Kidney (tissue), 14 donors: ENCODE measurements around the gene JOSD1. TPM values are rescaled to one million over a fixed set of nuclear protein-coding genes. Genes with fewer than 3 reads are reported as not detected.

ENCODE experiments used
- DNase-seq, 5 donors: peaks; one replicate each; pipeline ENCODE4 v3.0.0-alpha.2; 2013 to 2020
- FAIRE-seq: peaks from 2 replicates; lab custom pipeline; 2012; peaks lifted over from hg19 to GRCh38; lab: Jason Lieb, UNC
- H3K27ac ChIP-seq, 2 donors: one replicate each; pipeline ENCODE4 v1.7.0; 2013; ENCODE audit warnings: low read depth in 2 of 2, low read length in 2 of 2, inconsistent platforms in 1 of 2
- H3K27me3 ChIP-seq: one replicate; pipeline ENCODE4 v1.7.1; 2013; ENCODE audit warnings: low read length, inconsistent platforms; ENCODE audit not compliant: control insufficient read depth, insufficient read depth
- H3K36me3 ChIP-seq, 3 donors: one replicate each; pipeline versions ENCODE4 v1.7.0 to v1.7.1; 2013; ENCODE audit warnings: low read length in 3 of 3, control low read depth in 1 of 3, inconsistent platforms in 1 of 3; ENCODE audit not compliant: insufficient read depth in 3 of 3, control insufficient read depth in 2 of 3
- H3K4me1 ChIP-seq, 3 donors: one replicate each; pipeline versions ENCODE4 v1.7.0 to v1.7.1; 2013; ENCODE audit warnings: low read length in 3 of 3, inconsistent platforms in 1 of 3, low read depth in 1 of 3; ENCODE audit not compliant: control insufficient read depth in 2 of 3, insufficient read depth in 2 of 3
- H3K4me3 ChIP-seq, 3 donors: one replicate each; pipeline versions ENCODE4 v1.7.0 to v1.8.1; 2013; ENCODE audit warnings: low read length in 3 of 3, control low read depth in 1 of 3, inconsistent platforms in 1 of 3
- H3K9ac ChIP-seq, 3 donors: one replicate each; pipeline versions ENCODE4 v1.7.0 to v1.7.1; 2013; ENCODE audit warnings: low read length in 3 of 3, control low read depth in 1 of 3, inconsistent platforms in 1 of 3
- H3K9me3 ChIP-seq, 3 donors: one replicate each; pipeline versions ENCODE4 v1.7.0 to v1.7.1; 2013; ENCODE audit warnings: low read length in 3 of 3, control low read depth in 1 of 3, inconsistent platforms in 1 of 3; ENCODE audit not compliant: control insufficient read depth in 2 of 3, insufficient read depth in 1 of 3
- intact Hi-C: fragments of 100-400 bp; cut with DNase I; formaldehyde crosslinking; loops from one replicate; pipeline ENCODE4 v1.11.1; 2022
- polyA plus RNA-seq: library from polyadenylated mRNA; stranded (reverse); fragments of 350-450 nt; fragmentation: Illumina TruSeq; extraction: RNeasy Lipid Tissue Mini Kit (QIAGEN cat#74804); gene quantifications from one replicate; pipeline ENCODE4 v1.2.3, GENCODE V29; 2014; ENCODE audit warnings: low read depth, low replicate concordance; ENCODE audit not compliant: insufficient read depth
- total RNA-seq: library from RNA; stranded (reverse); fragmentation: NEBNext Ultra II Directional; extraction: Animal tissue kit (Norgen Biotek cat#: 25700); gene quantifications from one replicate; pipeline ENCODE4 v1.2.1, GENCODE V29; 2021
- TF ChIP-seq, protein P1 (sequence below): IDR thresholded peaks from 3 replicates; pipeline ENCODE4 v1.5.1; 2012; ENCODE audit warnings: mild to moderate bottlenecking, moderate library complexity, borderline replicate concordance; ENCODE audit not compliant: insufficient read depth; ENCODE audit errors: extremely low read depth
- donor health status: control.
- donor health status: control.
- donor health status: control.
- donor health status: control.
- donor health status: control.
- donor health status: DM: yes; HTN: yes; CAD: no.
- donor health status: Normal renal cell carcinoma (clear cell type).

The JOSD1 gene
- total and polyA plus RNA-seq, 2 donors from 2014 or later = 12.8 to 42.8 TPM

DNA sequence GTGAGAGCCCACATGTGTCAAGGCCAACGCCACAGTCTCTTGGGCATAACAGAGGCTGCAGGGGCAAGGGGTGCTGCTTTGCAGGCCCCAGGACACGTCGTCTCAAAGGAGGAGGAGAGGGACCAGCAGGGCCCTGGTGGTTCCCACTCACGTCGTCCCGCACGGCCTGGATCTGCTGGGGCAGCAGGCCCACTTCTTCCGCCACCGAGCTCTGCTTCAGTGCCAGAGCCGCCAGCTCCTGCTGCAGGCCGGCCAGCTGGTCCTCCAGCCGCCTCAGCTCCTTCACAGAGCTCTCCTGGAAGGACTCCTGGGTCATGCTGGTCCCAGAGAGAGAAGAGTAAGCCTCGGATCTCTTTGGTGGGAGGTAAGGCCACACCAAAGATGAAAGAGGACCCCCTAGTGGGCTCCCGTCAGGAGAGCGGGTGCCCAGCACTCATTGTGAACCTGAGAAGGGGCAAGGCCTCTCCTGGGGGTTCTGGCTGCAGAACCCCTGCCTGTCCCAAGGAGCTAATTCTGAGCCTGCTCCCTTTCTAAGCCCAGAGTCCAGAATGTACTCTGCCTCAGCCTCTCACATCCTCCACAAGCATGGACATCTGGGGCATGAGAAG is 39.5 kb upstream of the JOSD1 start:
- H3K9ac ChIP-seq = no peak overlapping the region
- TF ChIP-seq, protein P1, sequence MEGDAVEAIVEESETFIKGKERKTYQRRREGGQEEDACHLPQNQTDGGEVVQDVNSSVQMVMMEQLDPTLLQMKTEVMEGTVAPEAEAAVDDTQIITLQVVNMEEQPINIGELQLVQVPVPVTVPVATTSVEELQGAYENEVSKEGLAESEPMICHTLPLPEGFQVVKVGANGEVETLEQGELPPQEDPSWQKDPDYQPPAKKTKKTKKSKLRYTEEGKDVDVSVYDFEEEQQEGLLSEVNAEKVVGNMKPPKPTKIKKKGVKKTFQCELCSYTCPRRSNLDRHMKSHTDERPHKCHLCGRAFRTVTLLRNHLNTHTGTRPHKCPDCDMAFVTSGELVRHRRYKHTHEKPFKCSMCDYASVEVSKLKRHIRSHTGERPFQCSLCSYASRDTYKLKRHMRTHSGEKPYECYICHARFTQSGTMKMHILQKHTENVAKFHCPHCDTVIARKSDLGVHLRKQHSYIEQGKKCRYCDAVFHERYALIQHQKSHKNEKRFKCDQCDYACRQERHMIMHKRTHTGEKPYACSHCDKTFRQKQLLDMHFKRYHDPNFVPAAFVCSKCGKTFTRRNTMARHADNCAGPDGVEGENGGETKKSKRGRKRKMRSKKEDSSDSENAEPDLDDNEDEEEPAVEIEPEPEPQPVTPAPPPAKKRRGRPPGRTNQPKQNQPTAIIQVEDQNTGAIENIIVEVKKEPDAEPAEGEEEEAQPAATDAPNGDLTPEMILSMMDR = no peak
- no peaks in the 10 kb centered on the region for H3K4me1 ChIP-seq
- H3K4me3 ChIP-seq = no peak overlapping the region
- H3K27ac ChIP-seq = no peak overlapping the region
- no peak for FAIRE-seq
- intact Hi-C loops = no loop called here
- peaks cover 0 to 91% (median 56%) of the 10 kb centered on the region in 3 donors for H3K36me3 ChIP-seq
- no peaks in the 10 kb centered on the region for H3K9me3 ChIP-seq
- peak in 1 of 5 donors; percentile 69 for DNase-seq
- no peaks in the 10 kb centered on the region for H3K27me3 ChIP-seq

DNA sequence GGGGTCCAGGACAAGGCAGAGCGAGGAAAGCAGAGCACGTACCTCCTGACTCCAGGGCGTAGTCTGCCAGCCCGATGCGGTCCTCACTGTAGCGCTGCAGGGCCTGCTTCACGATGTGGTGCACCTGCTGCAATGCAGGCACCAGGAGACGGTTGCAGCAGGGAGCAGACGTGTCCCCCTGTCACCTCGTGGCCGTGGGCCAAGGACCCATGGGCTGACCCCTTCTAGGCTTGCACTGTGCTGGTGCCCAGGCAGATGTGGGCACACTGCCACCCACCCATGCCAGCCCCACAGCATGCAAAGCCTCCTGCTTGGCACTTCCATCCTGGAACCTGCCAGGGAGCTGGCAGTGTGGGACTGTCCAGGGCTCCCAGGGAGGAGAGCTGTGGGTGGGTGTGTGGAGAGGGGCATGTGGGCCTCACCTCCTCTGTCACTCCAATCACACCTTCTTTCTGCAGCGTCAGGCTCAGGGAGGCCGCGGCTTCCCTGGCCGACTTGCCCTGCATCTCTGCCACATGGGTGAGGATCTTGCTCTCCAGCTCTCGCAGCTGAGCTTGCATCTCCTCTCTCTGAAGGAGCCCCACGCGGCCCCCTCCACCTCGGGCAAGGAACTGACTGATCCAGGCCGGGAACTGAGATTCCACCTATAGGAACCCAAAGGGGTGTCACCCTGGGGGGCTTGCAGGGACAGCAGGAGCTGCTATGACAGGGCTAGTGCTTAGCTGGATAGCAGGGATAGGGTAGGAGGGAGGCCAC is 38.7 kb upstream of the JOSD1 start:
- H3K4me1 ChIP-seq = no peaks in the 10 kb centered on the region
- no peak overlapping the region for H3K27ac ChIP-seq
- H3K36me3 ChIP-seq = peaks cover 0 to 84% (median 50%) of the 10 kb centered on the region in 3 donors
- TF ChIP-seq, protein P1 = no peak
- intact Hi-C loops = no loop called here
- peak in 1 of 5 donors; percentile 76 for DNase-seq
- no peak for FAIRE-seq
- H3K9ac ChIP-seq = no peak overlapping the region
- H3K4me3 ChIP-seq = no peak overlapping the region
- H3K27me3 ChIP-seq = no peaks in the 10 kb centered on the region
- H3K9me3 ChIP-seq = no peaks in the 10 kb centered on the region

DNA sequence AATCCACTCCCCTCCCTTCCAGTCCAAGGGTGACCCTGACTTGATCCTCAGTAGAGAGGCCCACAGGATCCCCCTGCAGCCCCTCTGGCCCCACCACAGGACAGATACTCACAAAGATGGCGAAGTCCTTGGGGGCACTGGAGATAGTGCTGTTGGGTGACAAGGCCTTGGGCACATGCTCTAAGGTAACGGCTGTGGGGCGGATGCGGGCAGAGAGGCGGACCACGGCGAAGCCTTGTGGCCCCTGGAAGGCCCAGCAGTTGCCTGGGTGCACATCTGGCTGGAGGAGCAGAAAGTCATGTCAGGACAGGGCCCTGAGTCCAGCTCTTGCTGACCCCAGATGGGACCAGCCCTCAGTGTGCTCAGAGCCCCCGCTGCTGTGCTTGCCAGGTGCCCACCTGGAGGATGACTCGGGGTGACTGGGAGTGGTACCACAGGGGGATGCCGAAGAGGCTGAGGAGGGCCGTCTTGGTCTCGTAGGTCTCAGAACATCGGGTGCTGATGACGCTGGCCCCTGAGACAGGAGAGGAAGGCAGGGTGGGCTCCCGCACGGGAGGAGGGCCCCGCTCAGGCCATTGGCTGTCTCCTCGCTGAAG is 37.8 kb upstream of the JOSD1 start:
- Histone ChIP-seq H3K27me3 (no peaks in the 10 kb centered on the region), H3K36me3 (peaks cover 0 to 82% (median 52%) of the 10 kb centered on the region in 3 donors), H3K9ac (no peak overlapping the region), H3K27ac (no peak overlapping the region), H3K4me3 (no peak overlapping the region), H3K9me3 (no peaks in the 10 kb centered on the region), H3K4me1 (peaks cover 0 to 5% (median 5%) of the 10 kb centered on the region in 3 donors)
- TF ChIP-seq, protein P1 = no peak
- intact Hi-C loops = no loop called here
- DNase-seq = peak in 1 of 5 donors; percentile 75
- no peak for FAIRE-seq
